ENCODE results near the gene BTBD17.

DNA sequence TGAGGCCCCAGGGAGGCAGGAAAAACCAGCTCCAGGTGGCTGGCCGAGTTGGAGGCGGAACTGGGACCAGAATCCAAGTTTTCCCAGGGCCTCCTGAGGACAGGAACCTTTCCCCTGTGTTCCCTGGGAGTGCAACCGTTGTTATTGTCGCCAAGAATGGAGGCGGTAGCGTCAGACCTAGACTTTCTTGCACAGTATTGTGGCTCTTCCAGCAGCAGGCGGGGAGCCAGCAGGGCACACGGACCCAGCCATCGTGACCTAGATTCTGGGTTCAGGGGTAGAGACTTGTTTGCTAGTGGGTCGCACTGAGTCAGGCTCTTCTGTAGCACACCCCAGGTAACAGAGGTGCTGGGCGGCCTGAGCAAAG is 36.3 kb downstream of the BTBD17 start:
- no peak for TF ChIP-seq CTCF (IDR thresholded peaks at IDR 0.05)
- no peak for TF ChIP-seq POLR2AphosphoS5 (IDR thresholded peaks at IDR 0.05)
- no peak for TF ChIP-seq POLR2A (IDR thresholded peaks at IDR 0.05)
- TF ChIP-seq EP300 (IDR thresholded peaks at IDR 0.05) = no peak
